Measurements from ENCODE around the gene PANK2.
"Not testable (repeated sequence)": the region's sequence is repeated elsewhere in the genome, so short reads cannot be mapped to it uniquely, and the experiment has no call there.

The PANK2 gene

DNA sequence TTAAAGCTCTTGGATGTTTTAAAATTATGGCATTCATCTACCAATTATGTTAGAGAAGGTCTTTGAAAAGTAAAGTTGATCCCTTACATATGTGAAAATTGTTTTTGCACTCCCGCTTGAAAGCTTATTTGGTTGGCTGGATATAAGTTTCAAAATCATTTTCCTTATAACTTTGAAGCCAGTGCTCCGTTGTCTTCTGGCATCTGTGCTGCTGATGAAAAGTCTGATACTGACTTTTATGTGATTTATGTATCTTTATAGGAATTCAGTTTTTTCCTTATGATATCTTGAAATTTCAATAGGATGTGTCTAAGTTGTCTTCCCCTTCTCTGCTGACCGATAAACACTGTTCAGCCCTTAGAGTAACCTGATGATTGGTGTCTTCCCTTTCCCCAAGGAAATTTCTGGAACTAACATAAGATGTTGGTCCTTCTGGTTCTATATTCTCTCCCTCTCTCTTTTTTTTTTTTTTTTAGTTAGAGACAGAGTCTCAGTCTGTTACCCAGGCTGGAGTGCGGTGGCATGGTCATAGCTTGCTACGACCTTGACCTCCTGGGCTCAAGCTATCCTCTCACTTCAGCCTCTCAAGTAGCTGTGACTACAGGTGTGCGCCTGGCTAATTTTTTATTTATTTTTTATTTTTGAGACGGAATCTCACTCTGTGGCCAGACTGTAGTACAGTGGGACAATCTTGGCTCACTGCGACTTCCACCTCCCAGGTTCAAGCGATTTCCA is 12.7 kb downstream of the PANK2 start:
- DNase-seq (ENCODE audit: low read depth): no peak

DNA sequence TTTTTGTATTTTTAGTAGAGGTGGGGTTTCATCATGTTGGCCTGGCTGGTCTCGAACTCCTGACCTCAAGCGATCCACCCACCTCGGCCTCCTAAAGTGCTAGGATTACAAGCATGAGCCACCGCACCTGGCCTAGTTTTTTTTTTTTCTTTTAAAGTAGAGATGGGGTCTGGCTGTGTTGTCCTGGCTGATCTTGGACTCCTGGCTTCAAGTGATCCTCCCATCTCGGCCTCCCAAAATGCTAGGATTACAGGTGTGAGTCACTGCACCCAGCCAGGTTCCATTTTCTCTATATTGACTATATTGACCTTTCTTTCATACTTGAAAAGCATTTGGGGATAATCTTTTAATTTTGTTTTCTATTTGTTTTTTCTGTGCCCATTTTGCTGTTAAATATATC is 13.3 kb downstream of the PANK2 start:
- no peak for DNase-seq (ENCODE audit: low read depth)

DNA sequence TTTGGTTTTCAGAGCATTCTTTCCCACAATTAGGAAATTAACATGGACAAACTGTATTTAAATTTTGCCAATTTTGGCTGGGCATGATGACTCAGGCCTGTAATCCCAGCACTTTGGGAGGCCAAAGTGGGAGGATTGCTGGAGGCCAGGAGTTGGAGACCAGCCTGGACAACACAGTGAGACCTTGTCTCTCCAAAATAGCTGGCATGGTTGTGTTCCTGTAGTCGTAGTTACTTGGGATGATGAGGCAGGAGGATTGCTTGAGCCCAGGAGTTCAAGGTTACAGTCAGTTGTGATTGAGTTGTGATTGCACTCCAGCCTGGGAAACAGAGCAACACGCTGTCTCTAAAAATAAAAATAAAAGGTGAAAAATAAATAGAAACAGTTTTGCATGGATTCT is 15.0 kb downstream of the PANK2 start:
- no peak for DNase-seq (ENCODE audit: low read depth)

DNA sequence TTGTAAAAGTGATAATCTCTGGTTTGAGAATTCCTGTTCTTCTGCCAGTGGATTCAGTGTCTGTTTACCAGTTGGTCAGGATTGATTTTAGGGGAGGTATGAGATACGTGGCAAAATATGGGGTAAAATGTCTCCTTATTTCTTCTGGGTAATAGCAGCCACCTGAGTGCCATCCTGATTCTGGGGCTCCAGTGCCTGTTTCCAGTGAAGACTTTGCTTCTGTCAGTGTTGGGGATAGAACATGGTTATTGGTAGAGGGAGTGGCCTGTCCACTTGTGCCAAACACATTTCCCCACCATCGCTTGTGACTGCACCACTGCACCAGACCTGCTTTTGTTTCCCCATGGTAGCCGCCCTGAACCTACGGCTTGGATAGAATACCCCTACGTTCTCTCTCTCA is 15.7 kb downstream of the PANK2 start:
- no peak for DNase-seq (ENCODE audit: low read depth)

GRCh38 chr20:3906744-3907721 is 17.8 kb downstream of the PANK2 start:
- DNase-seq (ENCODE audit: low read depth): not testable (repeated sequence)

DNA sequence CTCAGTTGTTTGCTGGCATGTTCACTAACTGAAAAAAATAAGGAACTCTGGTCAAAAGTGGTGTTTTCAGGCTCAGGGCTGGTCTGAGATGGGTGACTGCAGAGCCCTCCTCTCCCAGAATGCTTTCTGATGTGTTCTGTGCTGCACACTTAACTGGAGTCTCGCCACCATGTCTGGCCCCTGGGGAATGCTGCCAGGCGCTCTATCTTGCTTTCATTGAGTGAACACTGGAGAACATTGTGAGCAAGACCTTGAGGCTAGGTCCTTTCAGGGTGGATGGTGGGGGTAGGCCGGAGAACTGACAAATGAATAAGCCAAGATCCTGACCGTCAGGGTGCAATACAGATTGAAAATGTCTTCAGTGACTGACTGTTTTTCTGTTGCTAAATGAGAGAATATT is 19.5 kb downstream of the PANK2 start:
- DNase-seq (ENCODE audit: low read depth): no peak

GRCh38 chr20:3909952-3910366 is 20.8 kb downstream of the PANK2 start:
- no peak for DNase-seq (ENCODE audit: low read depth)

DNA sequence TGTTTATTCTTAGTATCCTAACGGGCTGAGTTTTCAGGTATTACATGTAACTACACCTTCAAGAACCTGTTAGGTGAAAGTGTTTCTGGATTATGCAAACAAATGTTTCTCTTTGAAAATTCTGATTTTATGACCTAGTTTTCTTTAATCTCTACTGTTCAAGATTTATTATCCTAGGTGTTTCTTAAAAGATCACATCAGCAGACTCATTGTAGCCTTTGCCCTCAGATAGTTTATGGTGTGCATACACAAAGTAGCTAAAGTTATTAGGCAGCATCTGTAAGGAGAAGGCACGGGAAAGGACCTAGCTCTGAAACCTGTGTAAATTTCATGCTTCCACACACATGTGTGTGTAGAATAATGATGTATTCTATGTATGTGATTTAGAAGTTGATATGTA is 21.7 kb downstream of the PANK2 start:
- no peak for DNase-seq (ENCODE audit: low read depth)

DNA sequence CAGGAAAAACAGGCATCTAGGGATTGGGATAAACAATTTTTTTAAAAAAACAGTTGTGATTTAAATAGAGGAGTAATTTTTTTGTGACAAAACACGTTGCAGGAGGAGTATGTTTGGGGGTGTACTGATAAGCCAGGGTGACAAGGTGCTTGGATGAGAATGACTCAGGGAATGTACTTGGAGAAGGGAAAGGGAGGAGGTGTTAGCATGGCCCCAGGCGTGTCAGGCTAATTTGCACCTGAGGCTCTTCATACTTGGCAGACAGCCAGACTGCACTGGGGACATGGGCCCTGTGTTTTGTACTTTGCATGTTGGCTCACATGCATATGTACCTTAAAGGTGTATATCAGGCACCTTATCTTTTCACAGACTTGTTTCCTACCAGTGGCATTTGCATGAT is 22.8 kb downstream of the PANK2 start:
- no peak for DNase-seq (ENCODE audit: low read depth)

DNA sequence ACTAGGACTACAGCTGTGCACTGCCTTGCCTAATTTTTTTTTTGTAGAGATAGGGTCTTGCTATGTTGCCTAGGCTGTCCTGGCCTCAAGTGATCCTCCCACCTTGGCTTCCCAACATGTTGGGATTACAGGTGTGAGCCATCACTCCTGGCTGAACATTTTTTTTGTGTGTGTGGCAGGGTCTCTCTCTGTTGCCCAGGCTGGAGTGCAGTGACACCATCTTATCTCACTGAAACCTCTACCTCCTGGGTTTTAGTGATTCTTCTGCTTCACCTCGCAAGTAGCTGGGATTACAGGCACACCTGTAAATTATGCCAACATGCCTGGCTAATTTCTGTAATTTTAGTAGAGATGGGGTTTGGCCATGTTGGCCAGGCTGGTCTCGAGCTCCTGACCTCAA is 25.3 kb downstream of the PANK2 start:
- no peak for DNase-seq (ENCODE audit: low read depth)

DNA sequence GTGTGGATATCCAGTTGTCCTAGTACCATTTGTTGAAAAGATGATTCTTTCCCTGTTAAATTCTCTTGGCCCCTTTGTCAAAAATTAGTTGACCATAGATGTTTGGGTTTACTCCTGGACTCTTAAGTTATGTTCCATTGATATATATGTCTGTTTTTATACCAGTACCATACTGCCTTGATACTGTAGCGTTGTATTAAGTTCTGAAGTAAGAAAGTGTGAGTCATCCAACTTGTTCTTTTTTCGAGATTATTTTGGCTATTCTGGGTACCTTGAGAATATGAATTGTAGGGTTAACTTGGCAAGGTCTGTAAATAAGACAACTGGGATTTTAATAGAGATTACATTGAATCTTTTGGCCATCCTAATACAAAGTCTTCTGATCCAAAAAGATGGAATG is 26.5 kb downstream of the PANK2 start:
- DNase-seq (ENCODE audit: low read depth): no peak

DNA sequence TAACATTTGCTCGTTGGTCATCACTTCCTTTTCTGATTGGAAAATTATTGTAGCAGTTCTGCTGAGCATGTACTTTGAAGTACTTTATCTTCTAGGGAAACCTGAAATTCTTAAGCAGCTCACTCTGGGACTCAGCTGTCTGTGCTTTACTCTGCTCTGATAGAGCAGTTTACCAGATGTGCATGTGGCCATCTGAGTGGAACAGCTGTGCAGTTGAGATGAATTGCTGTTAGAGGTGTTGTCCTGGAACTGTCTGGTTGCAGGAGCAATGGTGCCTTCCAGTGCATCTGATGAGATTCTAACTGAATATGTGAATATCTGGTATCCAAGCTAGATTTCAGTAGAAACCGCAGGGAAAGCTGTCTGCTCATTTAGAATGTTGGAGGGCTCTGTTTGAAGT is 27.2 kb downstream of the PANK2 start:
- no peak for DNase-seq (ENCODE audit: low read depth)

DNA sequence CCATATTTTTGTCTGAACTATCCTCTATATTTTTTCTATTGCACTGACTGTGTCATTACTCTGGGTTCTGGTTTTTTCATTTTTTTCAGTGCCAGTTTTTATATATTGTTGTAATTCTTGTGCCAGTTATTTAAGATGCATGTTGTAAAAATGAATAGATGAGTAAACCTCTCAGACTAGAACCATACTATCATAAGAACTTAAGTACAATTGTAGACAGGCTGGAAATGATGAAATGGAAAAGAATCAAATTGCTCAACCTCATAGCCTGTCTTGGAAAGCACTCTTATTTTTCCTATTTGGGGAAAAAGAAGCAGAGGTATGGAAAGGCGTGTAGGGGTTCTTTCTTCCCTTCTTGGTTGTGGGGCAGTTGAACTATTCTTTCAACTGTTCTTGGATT is 30.2 kb downstream of the PANK2 start:
- no peak for DNase-seq (ENCODE audit: low read depth)

GRCh38 chr20:3922223-3922982 is 33.2 kb downstream of the PANK2 start:
- no peak for DNase-seq (ENCODE audit: low read depth)

DNA sequence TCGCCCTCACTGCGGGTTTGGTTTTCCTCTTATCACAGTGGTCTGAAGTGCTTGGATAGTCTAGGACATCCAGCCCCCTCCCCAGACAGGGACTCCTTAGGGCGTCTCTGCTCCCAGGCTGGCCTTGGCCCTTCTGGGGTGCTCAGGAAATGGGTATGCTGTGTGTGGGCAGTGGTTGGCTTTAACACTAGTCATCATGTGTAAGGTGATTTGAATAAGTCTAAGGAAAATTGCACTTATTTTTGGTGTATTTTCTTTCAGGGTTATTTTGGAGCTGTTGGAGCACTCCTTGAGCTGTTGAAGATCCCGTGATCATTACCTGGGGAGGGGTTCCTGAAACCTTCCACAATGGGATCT is 33.8 kb downstream of the PANK2 start:
- no peak for DNase-seq (ENCODE audit: low read depth)

DNA sequence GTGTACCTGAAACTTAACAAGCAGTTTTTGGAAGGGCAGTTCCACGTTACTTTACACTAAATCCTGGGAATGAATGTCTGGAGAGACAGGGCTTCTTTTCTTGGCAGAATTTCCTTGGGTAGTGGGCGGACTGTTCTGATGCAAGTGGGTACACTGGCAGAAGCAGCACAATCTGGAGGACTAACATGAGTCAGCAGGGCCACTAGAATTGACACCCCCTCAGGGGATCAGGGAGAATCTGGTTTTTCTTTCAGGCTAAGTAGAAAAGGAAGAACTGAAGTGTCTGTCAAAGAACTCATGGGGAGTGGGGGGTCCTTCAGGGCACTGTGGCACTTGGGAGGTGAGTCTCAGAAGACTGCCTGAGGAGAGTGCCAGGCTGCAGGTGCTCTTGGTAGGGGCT is 34.6 kb downstream of the PANK2 start:
- DNase-seq (ENCODE audit: low read depth): no peak

DNA sequence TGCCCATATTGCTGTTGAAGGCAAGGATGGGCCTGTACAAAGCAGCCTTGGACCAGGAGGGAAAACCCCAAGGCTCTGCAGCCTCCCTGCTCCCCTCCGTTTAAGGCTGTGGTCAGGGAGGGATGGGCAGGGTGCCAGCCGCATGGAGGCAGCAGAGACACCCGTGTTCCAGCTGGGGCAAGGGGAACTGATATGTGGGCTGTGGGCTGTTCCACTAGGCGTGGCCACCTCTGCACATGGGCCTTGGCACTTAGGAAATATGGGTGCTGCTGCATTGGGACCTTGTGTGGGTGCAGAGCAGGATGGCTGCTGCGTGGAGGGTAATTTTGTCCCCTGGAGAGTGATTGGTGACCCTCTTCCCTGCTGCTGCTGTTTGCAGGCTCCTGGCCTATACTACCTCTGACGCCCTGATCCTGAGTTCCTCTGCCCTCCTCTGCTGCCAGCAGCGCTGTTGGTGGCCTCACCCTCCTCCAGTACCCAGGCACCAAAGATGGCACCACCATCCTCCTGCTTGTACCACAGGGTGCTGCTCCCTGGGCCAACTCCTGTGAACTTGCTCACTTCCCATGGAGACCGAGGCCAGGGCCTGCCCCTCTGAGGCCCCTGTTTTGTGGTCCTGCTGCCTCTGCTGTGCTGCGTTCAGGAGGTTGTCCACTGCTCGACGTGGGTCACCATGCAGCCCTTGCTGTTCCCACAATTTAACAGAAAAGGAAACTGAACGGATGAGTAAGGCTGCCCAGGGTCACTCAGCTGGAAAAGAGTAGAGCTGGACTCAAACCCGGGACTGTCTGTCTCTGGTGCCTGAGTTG is 35.3 kb downstream of the PANK2 start:
- no peak for DNase-seq (ENCODE audit: low read depth)

DNA sequence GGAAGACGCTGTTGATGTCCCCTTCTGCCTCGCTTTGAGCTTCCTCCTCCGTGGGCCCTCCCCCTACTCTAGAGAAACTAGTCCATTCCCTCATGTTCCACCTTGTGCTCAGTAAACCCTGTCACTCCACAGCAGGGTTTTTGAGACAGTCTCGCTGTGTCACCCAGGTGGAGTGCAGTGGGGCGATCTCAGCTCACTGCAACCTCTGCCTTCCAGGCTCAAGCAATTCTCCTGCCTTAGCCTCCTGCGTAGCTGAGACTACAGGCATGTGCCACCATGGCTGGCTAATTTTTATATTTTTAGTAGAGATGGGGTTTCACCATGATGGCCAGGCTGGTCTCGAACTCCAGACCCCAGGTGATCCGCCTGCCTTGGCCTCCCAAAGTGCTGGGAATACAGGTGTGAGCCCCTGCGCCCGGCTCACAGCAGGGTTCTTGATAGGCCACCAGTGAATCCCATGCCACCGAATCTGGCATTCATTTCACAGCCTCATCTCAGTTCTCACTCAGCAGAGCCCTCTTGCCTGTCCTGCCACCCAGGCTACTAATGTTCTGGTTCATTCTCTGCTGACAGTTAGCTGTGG is 36.0 kb downstream of the PANK2 start:
- DNase-seq (ENCODE audit: low read depth): no peak

DNA sequence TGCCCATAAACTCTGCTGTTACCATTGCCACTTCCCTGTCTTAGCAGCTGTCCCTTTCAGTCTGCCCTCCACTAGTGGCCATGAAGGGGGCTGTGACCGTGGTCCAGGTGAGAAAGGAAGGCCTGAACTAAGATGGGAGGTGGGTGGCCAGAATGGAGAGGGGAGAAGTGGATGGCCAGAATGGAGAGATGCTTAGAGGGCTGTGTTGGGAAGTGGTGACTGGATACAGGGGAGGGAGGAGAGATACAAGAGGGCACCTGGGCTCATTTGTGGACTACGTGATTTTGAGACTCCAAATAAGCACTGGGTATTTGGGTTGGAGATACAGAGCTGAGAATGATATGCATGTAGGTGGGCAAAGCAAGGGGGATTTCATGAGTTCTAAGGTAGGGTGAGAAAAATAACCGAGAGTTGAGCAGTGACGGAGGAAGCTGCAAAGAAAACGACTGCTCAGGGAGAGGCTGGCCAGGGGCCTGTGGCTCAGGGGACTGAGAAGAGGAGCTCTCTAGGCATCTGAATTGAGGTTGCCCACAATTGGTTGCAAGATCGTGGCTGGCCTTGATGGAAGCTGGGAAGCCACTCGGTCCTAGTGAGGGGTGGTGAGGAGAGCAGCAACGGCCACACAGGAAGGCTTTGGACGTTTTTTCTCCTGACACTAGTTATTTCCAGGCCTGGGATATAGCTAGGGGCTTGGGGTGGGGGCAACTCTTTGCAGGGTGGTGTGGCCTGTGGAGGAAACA is 36.9 kb downstream of the PANK2 start:
- no peak for DNase-seq (ENCODE audit: low read depth)

GRCh38 chr20:3927486-3928291 is 38.5 kb downstream of the PANK2 start:
- no peak for DNase-seq (ENCODE audit: low read depth)
